ENCODE measurements around the gene SLC52A3. TPM values are rescaled to one million over a fixed set of nuclear protein-coding genes. Genes with fewer than 3 reads are reported as not detected.
"Not testable (repeated sequence)": the region's sequence is repeated elsewhere in the genome, so short reads cannot be mapped to it uniquely, and the experiment has no call there.

Gene SLC52A3
- 1.6 TPM for polyA plus RNA-seq (2013, experiment 1 of 2)
- polyA plus RNA-seq (2013, experiment 2 of 2) = 1.8 TPM

- Histone ChIP-seq H3K79me1 (ENCODE audit: low read length) (no peaks in the 10 kb centered on the region), H4K8ac (ENCODE audit: low read depth, low read length) (no peak within 1 kb of the TSS), H3K36me3 (ENCODE audit: control insufficient read depth, insufficient read depth, low read length) (no peaks in the 10 kb centered on the region), H3K4ac (ENCODE audit: low read depth, low read length) (no peak within 1 kb of the TSS), H2BK5ac (ENCODE audit: low read length) (no peak within 1 kb of the TSS), H3K79me2 (ENCODE audit: control insufficient read depth, insufficient read depth, low read length) (no peaks in the 10 kb centered on the region), H2BK15ac (replicated peaks; ENCODE audit: low read depth) (no peak within 1 kb of the TSS), H2BK120ac (ENCODE audit: low read depth, low read length) (no peak within 1 kb of the TSS), H3K27ac (ENCODE audit: low read depth, low read length) (no peak within 1 kb of the TSS), H3K18ac (ENCODE audit: low read length) (no peak within 1 kb of the TSS), H3K4me3 (ENCODE audit: low read length) (no peak within 1 kb of the TSS), H3K4me1 (ENCODE audit: control insufficient read depth, low read depth, low read length) (no peaks in the 10 kb centered on the region), H3K4me2 (ENCODE audit: low read length) (no peak within 1 kb of the TSS), H3K9ac (ENCODE audit: low read length) (no peak within 1 kb of the TSS), H3K23ac (ENCODE audit: low read length) (no peak within 1 kb of the TSS), H4K5ac (ENCODE audit: low read length) (no peak within 1 kb of the TSS), H3K27me3 (ENCODE audit: insufficient read depth, low read length, poor library complexity) (no peaks in the 10 kb centered on the region), H2AK5ac (ENCODE audit: low read length) (no peak within 1 kb of the TSS), H3K56ac (ENCODE audit: low read length) (peak within 1 kb of the TSS; percentile 35)
- DNase-seq = peak; percentile 83
- WGBS (ENCODE audit: extremely low coverage, insufficient coverage, low lambda C conversion rate) = no CpG with 5 or more reads among the region's 12 CpGs
Measured at GRCh38 chr20:768426-768978, at the start of gene SLC52A3. Gene SLC52A3 (minus strand): TSS chr20:768500. CDS start chr20:765774, 2,726 bp downstream.

- no peak overlapping the region for H3K27ac ChIP-seq (ENCODE audit: low read depth, low read length)
- no peaks in the 10 kb centered on the region for H3K4me1 ChIP-seq (ENCODE audit: control insufficient read depth, low read depth, low read length)
- no peaks in the 10 kb centered on the region for H3K27me3 ChIP-seq (ENCODE audit: insufficient read depth, low read length, poor library complexity)
- no peak overlapping the region for H2BK120ac ChIP-seq (ENCODE audit: low read depth, low read length)
- H4K5ac ChIP-seq (ENCODE audit: low read length) = no peak overlapping the region
- H3K18ac ChIP-seq (ENCODE audit: low read length) = no peak overlapping the region
- no CpG with 5 or more reads among the region's 13 CpGs for WGBS (ENCODE audit: extremely low coverage, insufficient coverage, low lambda C conversion rate)
- no peaks in the 10 kb centered on the region for H3K79me1 ChIP-seq (ENCODE audit: low read length)
- H3K4ac ChIP-seq (ENCODE audit: low read depth, low read length) = no peak overlapping the region
- H2BK5ac ChIP-seq (ENCODE audit: low read length) = no peak overlapping the region
- H2AK5ac ChIP-seq (ENCODE audit: low read length) = no peak overlapping the region
- no peak overlapping the region for H3K23ac ChIP-seq (ENCODE audit: low read length)
- no peak overlapping the region for H4K8ac ChIP-seq (ENCODE audit: low read depth, low read length)
- H3K56ac ChIP-seq (ENCODE audit: low read length) = no peak overlapping the region
- H3K4me3 ChIP-seq (ENCODE audit: low read length) = no peak overlapping the region
- H3K36me3 ChIP-seq (ENCODE audit: control insufficient read depth, insufficient read depth, low read length) = no peaks in the 10 kb centered on the region
- H2BK15ac ChIP-seq (replicated peaks; ENCODE audit: low read depth) = no peak overlapping the region
- DNase-seq = peak; percentile 84
- no peak overlapping the region for H3K9ac ChIP-seq (ENCODE audit: low read length)
- no peak overlapping the region for H3K4me2 ChIP-seq (ENCODE audit: low read length)
- H3K79me2 ChIP-seq (ENCODE audit: control insufficient read depth, insufficient read depth, low read length) = no peaks in the 10 kb centered on the region
Measured at GRCh38 chr20:815914-816606, 47.8 kb upstream of the SLC52A3 start.

- Histone ChIP-seq H3K23ac (ENCODE audit: low read length) (no peak overlapping the region), H2AK5ac (ENCODE audit: low read length) (no peak overlapping the region), H3K4me3 (ENCODE audit: low read length) (no peak overlapping the region), H3K79me1 (ENCODE audit: low read length) (no peaks in the 10 kb centered on the region), H2BK120ac (ENCODE audit: low read depth, low read length) (no peak overlapping the region), H3K36me3 (ENCODE audit: control insufficient read depth, insufficient read depth, low read length) (no peaks in the 10 kb centered on the region), H4K8ac (ENCODE audit: low read depth, low read length) (no peak overlapping the region), H3K27me3 (ENCODE audit: insufficient read depth, low read length, poor library complexity) (no peaks in the 10 kb centered on the region), H3K27ac (ENCODE audit: low read depth, low read length) (no peak overlapping the region), H3K56ac (ENCODE audit: low read length) (no peak overlapping the region), H3K4me2 (ENCODE audit: low read length) (no peak overlapping the region), H2BK5ac (ENCODE audit: low read length) (no peak overlapping the region), H3K4me1 (ENCODE audit: control insufficient read depth, low read depth, low read length) (no peaks in the 10 kb centered on the region), H3K9ac (ENCODE audit: low read length) (no peak overlapping the region), H3K18ac (ENCODE audit: low read length) (no peak overlapping the region), H2BK15ac (replicated peaks; ENCODE audit: low read depth) (no peak overlapping the region), H3K4ac (ENCODE audit: low read depth, low read length) (no peak overlapping the region), H4K5ac (ENCODE audit: low read length) (no peak overlapping the region), H3K79me2 (ENCODE audit: control insufficient read depth, insufficient read depth, low read length) (no peaks in the 10 kb centered on the region)
- no peak for DNase-seq
- no CpG with 5 or more reads among the region's 10 CpGs for WGBS (ENCODE audit: extremely low coverage, insufficient coverage, low lambda C conversion rate)
Measured at GRCh38 chr20:815226-815625, 46.9 kb upstream of the SLC52A3 start.

- no peak overlapping the region for H2AK5ac ChIP-seq (ENCODE audit: low read length)
- no CpG with 5 or more reads among the region's 8 CpGs for WGBS (ENCODE audit: extremely low coverage, insufficient coverage, low lambda C conversion rate)
- no peaks in the 10 kb centered on the region for H3K36me3 ChIP-seq (ENCODE audit: control insufficient read depth, insufficient read depth, low read length)
- H3K27me3 ChIP-seq (ENCODE audit: insufficient read depth, low read length, poor library complexity) = no peaks in the 10 kb centered on the region
- H2BK120ac ChIP-seq (ENCODE audit: low read depth, low read length) = no peak overlapping the region
- H3K56ac ChIP-seq (ENCODE audit: low read length) = no peak overlapping the region
- no peaks in the 10 kb centered on the region for H3K79me2 ChIP-seq (ENCODE audit: control insufficient read depth, insufficient read depth, low read length)
- H4K5ac ChIP-seq (ENCODE audit: low read length) = no peak overlapping the region
- H2BK15ac ChIP-seq (replicated peaks; ENCODE audit: low read depth) = no peak overlapping the region
- H3K27ac ChIP-seq (ENCODE audit: low read depth, low read length) = no peak overlapping the region
- no peaks in the 10 kb centered on the region for H3K79me1 ChIP-seq (ENCODE audit: low read length)
- no peak overlapping the region for H3K4ac ChIP-seq (ENCODE audit: low read depth, low read length)
- H4K8ac ChIP-seq (ENCODE audit: low read depth, low read length) = no peak overlapping the region
- H2BK5ac ChIP-seq (ENCODE audit: low read length) = no peak overlapping the region
- H3K18ac ChIP-seq (ENCODE audit: low read length) = no peak overlapping the region
- no peaks in the 10 kb centered on the region for H3K4me1 ChIP-seq (ENCODE audit: control insufficient read depth, low read depth, low read length)
- H3K4me2 ChIP-seq (ENCODE audit: low read length) = no peak overlapping the region
- H3K9ac ChIP-seq (ENCODE audit: low read length) = no peak overlapping the region
- DNase-seq = no peak
- no peak overlapping the region for H3K4me3 ChIP-seq (ENCODE audit: low read length)
- H3K23ac ChIP-seq (ENCODE audit: low read length) = no peak overlapping the region
Measured at GRCh38 chr20:813390-813789, 45.1 kb upstream of the SLC52A3 start.

GRCh38 chr20:812435-812814 is 44.1 kb upstream of the SLC52A3 start:
- not testable (repeated sequence) for H3K27me3 ChIP-seq (ENCODE audit: insufficient read depth, low read length, poor library complexity); DNase-seq; H2BK120ac ChIP-seq (ENCODE audit: low read depth, low read length); H3K4me1 ChIP-seq (ENCODE audit: control insufficient read depth, low read depth, low read length); H3K9ac ChIP-seq (ENCODE audit: low read length); H3K4ac ChIP-seq (ENCODE audit: low read depth, low read length); H4K8ac ChIP-seq (ENCODE audit: low read depth, low read length); H3K18ac ChIP-seq (ENCODE audit: low read length); H2BK15ac ChIP-seq (replicated peaks; ENCODE audit: low read depth); H3K27ac ChIP-seq (ENCODE audit: low read depth, low read length); H2BK5ac ChIP-seq (ENCODE audit: low read length); H3K36me3 ChIP-seq (ENCODE audit: control insufficient read depth, insufficient read depth, low read length); H4K5ac ChIP-seq (ENCODE audit: low read length); H3K79me2 ChIP-seq (ENCODE audit: control insufficient read depth, insufficient read depth, low read length); H3K79me1 ChIP-seq (ENCODE audit: low read length); H3K4me2 ChIP-seq (ENCODE audit: low read length); H2AK5ac ChIP-seq (ENCODE audit: low read length); H3K23ac ChIP-seq (ENCODE audit: low read length); H3K4me3 ChIP-seq (ENCODE audit: low read length)
- no CpG with 5 or more reads among the region's 2 CpGs for WGBS (ENCODE audit: extremely low coverage, insufficient coverage, low lambda C conversion rate)
- peak overlapping the region; percentile 30 for H3K56ac ChIP-seq (ENCODE audit: low read length)
